ENCODE results near the gene SERF2.

GRCh38 chr15:43808960-43809678 lies 17.0 kb downstream of the SERF2 start:
- TF ChIP-seq CTCF (IDR thresholded peaks at IDR 0.05 in 8 of 11, conservative IDR thresholded peaks at IDR 0.05 in 3 of 11): no peak
- no peak for TF ChIP-seq POLR2A (IDR thresholded peaks at IDR 0.05)
- TF ChIP-seq POLR2AphosphoS5 (IDR thresholded peaks at IDR 0.05): peak in 1 of 3 donors; percentile 31

Data from spleen (tissue), 7 donors.